GM18873 (cell line): Measurements from ENCODE around the gene CACNA2D3.

Experiments used
- ATAC-seq: cut with Tn5 transposase; IDR thresholded peaks from one replicate; pipeline ENCODE4 v1.9.1; 2021; ENCODE audit warnings: mild to moderate bottlenecking, moderate library complexity, moderate number of reproducible peaks; ENCODE audit not compliant: unreplicated experiment, low FRiP score

CACNA2D3 gene

DNA sequence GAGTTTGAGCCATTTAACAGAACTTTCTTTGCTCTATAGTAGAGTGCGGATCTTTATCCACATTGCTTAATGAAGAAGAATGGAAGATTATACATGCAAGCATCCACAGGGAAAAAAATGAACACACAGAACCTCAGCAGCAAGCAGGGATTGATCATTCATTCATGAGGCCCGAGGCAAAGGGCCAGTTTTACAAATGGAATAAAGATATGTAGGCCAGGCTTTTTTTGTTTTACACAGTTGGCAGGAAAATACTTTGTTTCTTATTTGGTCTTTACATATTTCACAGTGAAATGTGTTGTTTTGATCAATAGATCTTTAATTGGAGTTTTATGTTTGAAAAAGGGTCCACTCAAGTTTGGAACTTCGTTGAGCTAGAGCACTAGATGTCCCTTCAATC lies 688.0 kb downstream of the CACNA2D3 start:
- no peak for ATAC-seq

DNA sequence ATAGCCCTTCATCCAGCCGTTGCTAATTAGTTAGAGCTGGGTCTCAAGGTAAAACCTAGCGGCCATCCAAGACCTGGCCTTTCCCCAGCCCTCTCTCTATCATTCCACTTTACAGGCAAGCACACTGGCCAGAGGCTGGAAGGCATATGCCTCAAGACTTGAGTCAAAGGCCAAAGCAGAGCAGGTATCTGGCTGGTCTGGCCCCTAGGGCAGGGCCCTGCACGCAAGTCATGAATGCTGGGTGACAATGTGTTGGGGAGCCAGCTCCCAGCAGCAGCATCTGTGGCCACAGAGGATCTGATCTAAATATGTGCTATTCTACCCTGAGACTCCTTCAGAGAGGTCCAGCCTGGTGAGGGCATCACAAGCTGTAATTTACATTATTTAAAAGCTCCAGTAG lies 691.9 kb downstream of the CACNA2D3 start:
- no peak for ATAC-seq

DNA sequence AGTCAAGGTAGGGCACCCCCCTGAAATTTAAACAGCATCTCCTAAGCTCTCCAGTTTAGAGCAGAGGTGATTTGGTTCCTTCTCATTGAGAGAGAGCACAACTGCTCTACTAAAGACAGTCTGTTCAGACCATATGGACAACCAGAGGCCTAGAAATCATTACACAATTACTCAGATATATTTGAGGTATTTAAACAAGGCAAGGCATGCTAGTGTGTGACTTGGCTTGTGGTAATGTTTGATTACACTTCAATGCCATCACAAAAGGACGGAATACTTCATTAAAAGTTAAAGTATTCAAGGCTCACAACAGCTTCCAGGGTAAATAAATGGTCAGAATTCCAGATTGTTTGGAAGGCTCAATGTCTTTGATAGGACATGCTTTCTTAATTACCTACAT lies 695.3 kb downstream of the CACNA2D3 start:
- ATAC-seq = no peak

DNA sequence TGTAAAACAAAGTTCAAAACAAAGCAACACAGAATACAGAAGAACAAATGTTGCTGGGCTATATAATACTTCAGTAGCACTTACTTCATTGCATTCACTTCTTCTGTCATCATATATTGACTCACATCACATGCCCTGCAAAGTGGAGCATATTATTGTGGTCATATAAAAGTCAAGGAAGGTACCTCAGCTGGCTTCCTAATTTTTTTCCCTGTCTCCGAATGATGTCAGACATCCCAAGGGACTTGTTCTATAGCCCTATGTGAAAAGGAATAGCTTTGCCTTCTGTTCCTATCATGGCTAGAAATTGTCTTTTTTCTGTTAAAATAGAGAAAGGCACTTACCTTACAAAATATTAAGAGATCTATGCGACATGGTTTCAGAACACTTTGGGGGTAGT lies 696.1 kb downstream of the CACNA2D3 start:
- no peak for ATAC-seq

DNA sequence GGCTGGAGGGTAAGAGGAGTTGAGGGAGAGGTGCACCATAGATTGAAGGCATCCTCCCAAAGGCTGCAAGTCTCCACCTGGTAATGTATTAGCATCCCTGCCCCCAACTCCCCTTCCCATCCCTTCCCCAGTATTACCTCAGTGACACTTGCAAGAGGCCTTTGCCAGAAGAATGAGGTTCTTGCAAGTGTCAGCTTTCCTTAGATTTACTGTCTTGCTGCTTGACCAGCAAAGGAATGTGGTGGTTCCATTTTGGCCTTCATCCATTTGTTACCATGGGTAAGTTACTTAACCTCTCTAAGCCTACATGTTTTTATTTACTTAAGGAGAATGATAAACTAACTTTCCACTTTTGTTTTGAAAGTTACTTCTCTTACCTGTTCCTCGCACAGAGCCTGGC lies 696.6 kb downstream of the CACNA2D3 start:
- ATAC-seq = no peak

DNA sequence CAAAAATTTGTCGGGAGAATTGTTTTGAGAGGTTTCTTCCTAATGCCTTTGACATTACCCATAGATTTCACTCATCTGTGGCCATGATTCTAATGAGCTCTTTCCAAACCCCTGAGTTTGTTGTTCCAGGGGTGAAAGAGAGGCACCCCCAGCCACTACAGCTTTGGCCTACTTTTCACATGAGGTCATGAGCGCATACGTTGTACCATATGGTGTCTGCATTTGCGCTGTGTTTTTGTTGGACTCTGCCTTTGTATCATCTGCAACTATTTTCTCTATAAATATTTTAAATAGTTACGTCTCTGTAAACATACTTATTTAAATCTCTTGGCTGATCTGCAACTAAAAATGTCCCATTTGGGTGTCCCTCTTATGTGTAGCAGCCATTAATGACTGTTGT lies 697.6 kb downstream of the CACNA2D3 start:
- no peak for ATAC-seq

DNA sequence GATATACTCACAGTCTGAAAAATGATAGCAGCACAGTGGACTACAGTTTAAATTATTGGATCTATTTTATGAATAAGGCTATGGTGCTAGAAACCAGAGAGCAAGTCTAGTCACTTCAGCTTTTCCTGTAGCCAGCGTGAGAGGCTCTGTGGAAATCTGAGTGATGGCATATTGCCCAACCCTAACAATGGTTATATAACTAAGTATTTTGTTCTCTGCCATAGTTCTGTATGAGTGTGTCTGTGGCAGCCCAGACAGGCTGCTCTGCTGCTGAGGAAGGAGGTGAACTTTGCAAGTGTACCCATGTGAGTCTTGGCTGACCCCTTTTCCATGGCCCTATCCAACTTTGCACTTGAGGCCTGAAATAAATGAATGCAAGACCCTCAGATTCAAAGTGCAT lies 699.9 kb downstream of the CACNA2D3 start:
- ATAC-seq = no peak

DNA sequence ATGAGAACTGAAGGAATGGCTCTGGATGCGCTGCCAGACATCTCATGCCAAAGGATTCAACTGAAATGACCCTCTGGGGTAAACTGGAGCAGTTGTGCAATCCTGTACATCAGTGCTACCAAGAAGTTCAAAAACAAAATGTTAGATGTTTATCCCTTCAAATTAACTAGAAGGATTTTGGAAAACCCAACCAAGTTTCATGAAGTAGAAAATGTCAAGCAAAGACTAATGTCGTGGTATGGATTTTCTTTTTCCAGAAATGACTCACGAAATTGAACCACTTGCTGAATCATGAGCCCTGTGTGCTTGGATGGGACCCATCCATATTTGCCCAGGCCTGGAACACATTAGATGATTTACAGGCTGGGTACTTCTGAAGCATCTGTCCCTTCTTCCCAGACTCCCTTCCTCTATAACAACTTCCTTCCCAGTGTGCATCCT lies 703.9 kb downstream of the CACNA2D3 start:
- ATAC-seq = no peak

DNA sequence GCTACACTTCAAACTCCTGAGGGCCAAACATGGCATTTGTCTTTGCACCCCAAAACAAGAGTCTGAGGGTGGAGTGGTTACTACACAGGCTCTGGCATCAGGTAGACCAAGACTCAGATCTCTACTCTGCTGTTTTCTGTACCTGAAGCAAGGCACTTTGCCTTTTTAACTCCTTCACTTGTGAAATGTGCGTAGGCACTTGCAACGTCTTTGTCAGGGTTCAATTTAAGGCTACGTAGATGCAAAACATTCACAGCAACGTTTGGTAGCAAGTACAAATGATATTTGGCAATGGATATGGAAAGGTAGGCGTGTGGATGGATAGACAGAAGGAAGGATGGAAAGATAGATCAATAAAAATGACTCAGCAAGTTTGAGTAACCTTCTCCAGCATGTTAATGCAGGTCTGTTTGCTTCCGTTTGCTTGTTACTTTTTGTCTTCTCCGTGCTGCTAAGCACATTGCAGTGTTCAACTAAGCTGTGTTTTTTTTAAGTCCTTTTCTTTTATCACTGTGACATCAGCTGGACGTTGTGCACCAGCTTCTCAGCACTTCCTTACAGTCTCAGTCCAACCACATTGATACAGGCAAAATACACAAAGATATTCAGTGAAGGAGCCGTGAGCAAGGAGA lies 704.8 kb downstream of the CACNA2D3 start:
- no peak for ATAC-seq

DNA sequence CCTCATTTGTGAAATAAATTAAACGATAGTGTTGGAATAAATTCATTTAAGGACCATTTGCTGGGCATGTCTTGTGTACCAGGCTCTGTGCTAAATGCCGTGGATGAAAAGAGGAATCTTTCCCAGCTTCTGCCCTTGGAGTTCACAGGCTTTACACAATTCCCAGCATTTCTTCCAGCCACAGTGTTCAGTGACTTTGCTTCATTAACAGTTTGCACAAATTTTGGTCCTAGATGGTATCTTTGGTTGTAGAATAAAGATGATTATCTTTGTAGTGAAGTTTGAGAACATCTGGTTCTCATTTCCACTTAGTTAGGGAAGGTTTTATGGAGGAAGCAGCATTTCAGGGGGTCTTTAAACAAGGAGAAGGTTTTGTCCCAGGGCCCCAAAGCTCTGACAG lies 705.4 kb downstream of the CACNA2D3 start:
- ATAC-seq = no peak

DNA sequence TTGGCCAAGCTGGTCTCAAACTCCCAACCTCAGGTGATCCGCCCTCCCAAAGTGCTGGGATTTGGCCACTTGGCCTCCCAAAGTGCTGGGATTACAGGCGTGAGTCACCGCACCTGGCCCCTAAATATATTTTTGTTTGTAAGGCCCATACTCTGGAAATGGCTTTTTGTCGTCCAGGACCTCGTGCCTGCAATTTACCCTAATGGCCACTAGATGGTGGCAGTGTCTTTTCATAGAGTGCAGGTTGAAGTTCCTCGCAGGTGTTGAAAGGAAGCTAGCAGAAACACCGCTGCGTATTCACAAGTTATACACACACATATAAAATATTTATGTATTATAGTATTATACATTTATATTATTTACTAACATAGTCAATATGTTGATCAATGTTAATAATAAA lies 708.3 kb downstream of the CACNA2D3 start:
- no peak for ATAC-seq

DNA sequence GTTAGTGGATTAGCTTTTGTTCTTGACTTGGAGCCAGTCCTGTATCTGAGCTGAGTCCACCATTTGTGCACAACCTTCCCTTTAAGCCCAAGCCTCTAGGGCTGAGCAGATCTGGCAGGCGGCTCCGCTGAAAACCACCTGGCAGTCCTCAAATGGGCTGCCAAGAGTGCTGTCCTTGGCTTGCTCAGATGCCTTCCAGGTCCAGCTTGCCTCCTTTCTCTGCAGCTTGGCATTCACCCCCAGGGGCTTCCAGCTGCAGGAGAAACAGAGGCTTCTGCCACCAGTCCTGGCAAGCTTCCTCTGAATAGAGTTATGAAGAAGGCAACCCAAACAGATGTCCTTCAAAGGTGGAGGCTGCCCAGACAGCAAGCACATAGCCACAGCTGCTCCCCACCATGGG lies 708.8 kb downstream of the CACNA2D3 start:
- no peak for ATAC-seq

DNA sequence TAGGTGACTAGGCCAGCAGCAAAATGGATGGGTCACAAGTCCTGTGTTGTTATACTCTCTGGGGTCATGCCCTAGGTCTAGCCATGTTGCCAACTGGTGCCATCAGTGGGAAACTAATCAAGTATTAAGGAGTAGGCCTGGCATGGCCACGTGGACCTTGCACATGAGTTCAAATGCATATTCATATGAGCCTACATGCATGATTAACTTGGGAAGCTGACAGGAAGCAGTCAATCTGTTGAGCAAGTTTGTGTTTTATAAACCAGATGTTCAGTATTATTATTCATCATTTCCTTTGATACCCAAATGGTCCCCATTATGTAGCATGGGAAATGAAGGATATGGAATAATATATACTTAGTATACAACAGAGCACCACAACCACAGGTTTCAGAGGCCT lies 710.5 kb downstream of the CACNA2D3 start:
- ATAC-seq = no peak

DNA sequence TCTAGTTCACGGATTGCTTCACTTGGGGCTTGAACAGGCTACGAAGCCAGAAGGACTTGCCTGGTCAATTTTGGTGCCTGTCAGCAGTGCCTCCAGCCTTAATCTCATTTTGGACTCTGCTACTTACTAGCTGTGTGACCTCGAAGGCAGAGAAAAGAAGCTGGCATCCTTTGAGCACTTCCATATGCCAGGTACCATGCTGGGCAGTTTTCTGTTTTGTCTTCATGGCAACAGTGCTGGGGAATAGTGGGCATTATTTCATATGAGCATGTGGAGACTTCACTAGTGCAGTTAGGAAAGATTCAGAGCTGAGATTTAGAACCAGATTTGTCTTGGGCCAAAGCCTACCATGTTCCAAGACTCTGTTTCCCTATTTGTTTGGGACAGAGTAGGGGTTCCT lies 713.3 kb downstream of the CACNA2D3 start:
- no peak for ATAC-seq

DNA sequence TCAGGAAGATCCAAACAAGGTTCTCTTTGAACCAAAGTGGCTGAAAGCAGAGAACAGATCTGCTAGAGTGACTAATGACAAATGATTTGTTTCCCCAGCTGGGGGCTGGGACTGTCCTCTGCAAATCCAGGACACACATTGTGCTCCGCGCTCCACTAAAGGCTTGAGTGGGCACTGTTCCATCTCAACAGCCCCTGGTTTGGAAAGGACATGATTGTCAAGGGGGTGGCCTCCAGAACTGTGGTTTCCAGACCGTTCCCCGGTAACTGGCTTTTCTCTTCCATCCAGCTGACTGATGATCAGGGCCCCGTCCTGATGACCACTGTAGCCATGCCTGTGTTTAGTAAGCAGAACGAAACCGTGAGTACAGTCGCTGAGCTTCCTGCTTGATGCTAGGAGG lies 714.5 kb downstream of the CACNA2D3 start:
- no peak for ATAC-seq

DNA sequence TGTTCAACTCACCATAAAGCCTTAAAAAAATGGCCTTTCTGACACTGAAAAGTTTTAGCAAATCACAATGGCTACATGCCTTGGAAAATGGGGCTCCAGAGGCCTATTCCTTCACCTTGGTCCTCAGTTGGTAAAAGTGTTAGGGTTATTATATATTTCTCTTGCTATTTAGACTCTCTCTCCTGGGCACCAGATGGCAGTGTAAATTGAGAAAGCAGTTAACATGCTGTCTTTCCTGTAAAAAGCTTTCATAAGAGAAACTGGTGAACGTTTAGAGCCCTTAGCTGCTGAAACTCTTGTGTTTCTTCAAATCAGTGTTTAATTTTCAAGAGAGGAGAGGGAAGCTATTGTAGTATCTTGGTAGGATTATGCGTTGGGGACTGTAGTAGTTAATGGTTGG lies 715.6 kb downstream of the CACNA2D3 start:
- no peak for ATAC-seq

DNA sequence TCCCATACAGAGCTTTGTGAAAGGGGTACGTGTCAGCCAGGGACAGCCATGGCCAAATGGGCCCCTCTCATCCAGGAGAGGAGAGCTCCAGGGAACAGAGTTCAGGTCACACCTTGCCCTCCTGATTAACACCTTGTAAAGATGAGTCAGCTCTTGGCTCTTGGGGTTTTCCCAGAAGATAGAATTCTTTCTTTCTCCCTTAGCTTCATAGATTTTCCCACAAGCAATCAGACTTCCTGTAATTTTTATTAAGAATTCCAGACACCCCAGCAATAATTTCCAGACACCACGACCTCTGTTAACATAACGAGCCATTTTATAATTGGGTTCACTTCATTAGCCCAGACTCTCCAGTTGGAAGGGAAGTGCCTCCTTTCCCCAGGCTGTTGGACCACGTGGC lies 719.1 kb downstream of the CACNA2D3 start:
- ATAC-seq = no peak

DNA sequence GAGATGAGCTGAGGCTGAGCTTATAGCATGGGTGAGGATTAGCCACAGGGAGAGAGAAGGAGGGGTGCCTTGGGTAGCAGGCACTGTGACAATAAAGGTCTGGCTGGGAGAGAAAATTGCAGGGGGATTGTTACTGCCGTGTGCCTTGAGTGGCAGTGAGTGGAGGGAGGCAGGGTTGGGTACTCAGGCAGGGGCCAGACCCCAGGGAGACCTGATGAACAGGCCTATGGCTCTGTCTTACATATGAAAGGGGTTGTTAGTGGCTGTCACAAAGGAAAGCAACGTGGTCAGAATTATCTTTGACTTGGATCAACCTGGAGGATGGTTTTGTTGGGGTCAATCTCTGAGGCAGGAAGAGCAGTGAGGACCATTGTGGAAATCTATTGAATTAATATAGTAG lies 721.0 kb downstream of the CACNA2D3 start:
- no peak for ATAC-seq

DNA sequence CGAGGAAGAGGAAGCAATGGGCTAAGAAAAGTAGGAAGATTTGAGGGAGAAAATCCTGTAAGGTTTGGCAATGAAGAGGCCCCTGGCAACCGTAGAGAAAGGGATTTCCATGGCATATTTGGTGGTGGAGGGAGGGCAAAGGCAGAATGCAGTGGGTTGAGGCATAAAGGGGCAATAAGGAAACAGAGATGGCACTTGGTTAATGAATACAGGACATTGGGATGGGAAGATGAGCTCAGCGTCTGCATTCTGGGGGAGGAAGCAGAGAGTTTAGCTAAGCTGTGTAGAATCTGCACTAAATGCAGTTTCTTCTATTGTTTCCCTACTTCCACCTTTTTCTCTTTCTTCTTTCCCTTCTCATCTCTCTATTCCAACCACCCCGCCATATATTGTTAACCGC lies 721.9 kb downstream of the CACNA2D3 start:
- ATAC-seq = no peak

DNA sequence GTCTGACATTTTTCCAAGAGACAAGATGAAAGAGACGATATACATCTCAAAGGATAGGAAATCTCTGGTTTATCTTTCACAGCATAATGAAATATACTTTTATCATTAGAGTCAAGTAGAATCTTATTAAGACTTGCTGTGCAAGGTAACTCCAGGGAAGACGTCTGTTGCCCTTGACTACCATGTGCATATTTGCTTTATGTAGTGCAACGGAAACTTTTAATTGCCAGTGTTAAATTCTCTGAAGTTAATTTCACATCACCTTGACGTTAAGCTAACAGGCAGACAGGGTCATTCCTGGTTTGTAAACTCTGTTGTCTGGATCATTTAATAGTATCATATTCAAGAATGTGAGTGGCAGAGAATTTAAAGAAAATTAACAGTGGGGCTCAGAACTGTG lies 722.7 kb downstream of the CACNA2D3 start:
- ATAC-seq = no peak

DNA sequence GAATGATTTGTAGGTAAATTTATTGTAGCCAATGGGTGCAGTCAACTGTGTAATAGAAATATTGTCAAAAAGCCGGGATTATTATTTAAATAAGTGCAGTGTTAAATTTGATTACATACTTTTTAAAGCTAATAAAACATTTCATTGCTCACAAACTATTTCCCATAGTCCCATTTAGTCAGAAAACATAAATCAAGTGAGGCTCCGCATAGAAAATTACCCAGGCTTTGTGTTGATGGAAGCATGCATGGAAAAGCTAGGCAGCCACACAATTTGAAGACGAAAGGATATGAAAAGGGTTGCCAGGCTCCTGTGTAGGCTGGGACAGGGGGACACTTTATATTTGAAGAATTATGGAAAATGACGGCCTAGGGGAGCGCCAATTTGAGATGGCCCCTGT lies 723.2 kb downstream of the CACNA2D3 start:
- no peak for ATAC-seq

DNA sequence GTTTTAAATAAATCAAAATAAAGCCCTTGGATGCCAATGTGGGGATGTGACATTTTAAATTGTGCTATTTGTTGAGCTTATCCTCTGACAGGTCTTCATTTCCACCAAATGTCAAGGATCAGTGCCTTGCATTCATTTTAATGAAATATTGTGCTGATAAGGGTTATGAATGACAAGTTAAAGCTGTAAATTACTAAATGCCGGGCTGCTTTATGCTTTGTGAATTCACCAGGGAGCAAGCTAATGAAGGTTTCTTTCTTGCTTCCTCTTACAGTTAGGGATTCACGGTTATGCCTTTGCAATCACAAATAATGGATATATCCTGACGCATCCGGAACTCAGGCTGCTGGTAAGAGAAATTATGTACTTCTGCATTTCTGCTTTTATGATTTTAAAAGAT lies 723.8 kb downstream of the CACNA2D3 start:
- no peak for ATAC-seq

DNA sequence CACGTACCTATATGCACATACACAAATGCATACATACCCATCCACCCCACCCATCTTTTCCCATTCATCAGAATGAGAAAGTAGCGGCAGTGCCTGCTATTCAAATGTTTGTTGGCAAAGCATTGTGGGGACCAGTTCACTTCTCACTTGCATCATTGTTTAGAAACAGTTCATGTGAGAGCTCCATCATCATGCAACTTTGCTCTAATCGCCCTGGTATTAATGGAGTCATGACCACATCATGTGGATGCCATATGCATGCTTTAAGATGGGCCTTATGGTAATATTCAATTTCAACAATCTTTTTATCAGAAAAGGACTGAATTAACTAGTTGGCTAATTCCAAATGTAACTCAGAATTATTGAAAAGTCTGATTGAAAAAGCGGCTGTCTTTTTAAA lies 725.0 kb downstream of the CACNA2D3 start:
- ATAC-seq = no peak
